ENCODE measurements around the gene ZNF43. TPM values are rescaled to one million over a fixed set of nuclear protein-coding genes. Genes with fewer than 3 reads are reported as not detected.

Gene ZNF43
- total RNA-seq, 2 experiments from 2014 or later, result 26.1 to 30.2 TPM

GRCh38 chr19:21839976-21840375 lies 4.0 kb upstream of the ZNF43 start:
- POLR2A ChIA-PET, result no interaction called here

GRCh38 chr19:21838646-21839045 lies 2.7 kb upstream of the ZNF43 start:
- DNase-seq, result no peak
- no peak for TF ChIP-seq CTCF (IDR thresholded peaks at IDR 0.05)
- H3K4me3 Mint-ChIP-seq, result no peak overlapping the region
- no peak for ATAC-seq (ENCODE audit: poor library complexity)
- peaks cover 18% of the 10 kb centered on the region for H3K36me3 ChIP-seq (ENCODE audit: insufficient read depth, low read length)
- no peak overlapping the region for H3K4me3 ChIP-seq (ENCODE audit: low read length)
- no peak overlapping the region for H3K27ac Mint-ChIP-seq
- H3K27me3 Mint-ChIP-seq, result no peaks in the 10 kb centered on the region
- H3K9me3 ChIP-seq (ENCODE audit: control insufficient read depth in 1 of 2, insufficient read depth in 1 of 2, low read length in 2 of 2), result no peaks in the 10 kb centered on the region
- no peaks in the 10 kb centered on the region for H3K9me3 Mint-ChIP-seq
- peaks cover 19% of the 10 kb centered on the region for H3K4me1 Mint-ChIP-seq (ENCODE audit: low read depth)
- no peaks in the 10 kb centered on the region for H3K27me3 ChIP-seq (ENCODE audit: control insufficient read depth in 1 of 2, insufficient read depth in 2 of 2, low read length in 2 of 2)
- ChIA-PET POLR2A (interaction anchor here (2.2 kb wide), 1 partner anchor 13 kb away, joined by 9 read pairs; no protein-coding TSS in a partner anchor), CTCF (interaction anchor here (0.7 kb wide), 1 partner anchor 8 kb away, joined by 3 read pairs; no protein-coding TSS in a partner anchor)
- H3K36me3 Mint-ChIP-seq (ENCODE audit: low read depth), result peaks cover 62% of the 10 kb centered on the region
- intact Hi-C loops (cut with DNase I, micrococcal nuclease), result loop anchor here in 1 of 2 experiments (10.0 kb wide), 6 partner anchors 254 to 1804 kb away; partner anchors contain the start of genes ZNF429, ZNF486, ZNF626 and ZNF66
- no peak overlapping the region for H3K27ac ChIP-seq (ENCODE audit: low read depth in 1 of 2, low read length in 2 of 2)
- H3K4me1 ChIP-seq (ENCODE audit: insufficient read depth, low read length), result peaks cover 14% of the 10 kb centered on the region

More at GRCh38 chr19:21839976-21840375, 4.0 kb upstream of the ZNF43 start:
- H3K4me3 ChIP-seq (ENCODE audit: low read length), result no peak overlapping the region
- no peaks in the 10 kb centered on the region for H3K9me3 Mint-ChIP-seq
- no peak overlapping the region for H3K27ac ChIP-seq (ENCODE audit: low read depth in 1 of 2, low read length in 2 of 2)
- intact Hi-C loops (cut with DNase I, micrococcal nuclease), result loop anchor here in 1 of 2 experiments (10.0 kb wide), 10 partner anchors 255 to 1805 kb away; partner anchors contain the start of genes ZNF429, ZNF430, ZNF486 and ZNF626
- ATAC-seq (ENCODE audit: poor library complexity) (no peak), DNase-seq (no peak)
- peaks cover 17% of the 10 kb centered on the region for H3K4me1 Mint-ChIP-seq (ENCODE audit: low read depth)
- peaks cover 12% of the 10 kb centered on the region for H3K4me1 ChIP-seq (ENCODE audit: insufficient read depth, low read length)
- CTCF ChIA-PET, result no interaction called here
- no peak overlapping the region for H3K4me3 Mint-ChIP-seq
- H3K27me3 ChIP-seq (ENCODE audit: control insufficient read depth in 1 of 2, insufficient read depth in 2 of 2, low read length in 2 of 2), result no peaks in the 10 kb centered on the region
- peaks cover 65% of the 10 kb centered on the region for H3K36me3 Mint-ChIP-seq (ENCODE audit: low read depth)
- no peak for TF ChIP-seq CTCF (IDR thresholded peaks at IDR 0.05)
- no peaks in the 10 kb centered on the region for H3K9me3 ChIP-seq (ENCODE audit: control insufficient read depth in 1 of 2, insufficient read depth in 1 of 2, low read length in 2 of 2)
- H3K36me3 ChIP-seq (ENCODE audit: insufficient read depth, low read length), result peaks cover 22% of the 10 kb centered on the region
- no peaks in the 10 kb centered on the region for H3K27me3 Mint-ChIP-seq
- H3K27ac Mint-ChIP-seq, result no peak overlapping the region

GRCh38 chr19:21835429-21835809 lies 563 bp downstream of the ZNF43 start:
- Histone ChIP-seq H3K27me3 (ENCODE audit: control insufficient read depth in 1 of 2, insufficient read depth in 2 of 2, low read length in 2 of 2) (no peaks in the 10 kb centered on the region), H3K9me3 (ENCODE audit: control insufficient read depth in 1 of 2, insufficient read depth in 1 of 2, low read length in 2 of 2) (peaks cover 2 to 3% of the 10 kb centered on the region in 2 experiments), H3K36me3 (ENCODE audit: insufficient read depth, low read length) (no peaks in the 10 kb centered on the region), H3K4me3 (ENCODE audit: low read length) (peak overlapping the region; percentile 81), H3K4me1 (ENCODE audit: insufficient read depth, low read length) (peaks cover 14% of the 10 kb centered on the region), H3K27ac (ENCODE audit: low read depth in 1 of 2, low read length in 2 of 2) (peak overlapping the region; percentile 82 to 83)
- Mint-ChIP-seq H3K9me3 (no peaks in the 10 kb centered on the region), H3K27me3 (no peaks in the 10 kb centered on the region), H3K36me3 (ENCODE audit: low read depth) (peaks cover 47% of the 10 kb centered on the region), H3K4me3 (peak overlapping the region; percentile 97), H3K4me1 (ENCODE audit: low read depth) (peaks cover 38% of the 10 kb centered on the region), H3K27ac (peak overlapping the region; percentile 94)
- DNase-seq (peak in 1 of 14 experiments; percentile 4), ATAC-seq (ENCODE audit: poor library complexity) (no peak)
- no peak for TF ChIP-seq CTCF (IDR thresholded peaks at IDR 0.05)
- ChIA-PET POLR2A (interaction anchor here (0.9 to 3.8 kb wide), 28 partner anchors 8 to 1923 kb away, joined by 3 to 109 read pairs (median 7); partner anchors contain the start of genes ZNF100, ZNF257, ZNF429 and ZNF430), CTCF (interaction anchor here (1.2 kb wide), 1 partner anchor 27 kb away, joined by 3 read pairs; no protein-coding TSS in a partner anchor)
- intact Hi-C loops (cut with DNase I, micrococcal nuclease), result loop anchor here in 1 of 2 experiments (10.0 kb wide), 6 partner anchors 251 to 1801 kb away; partner anchors contain the start of genes ZNF429, ZNF486, ZNF626 and ZNF66
